ENCODE measurements around the gene GRID1.

DNA sequence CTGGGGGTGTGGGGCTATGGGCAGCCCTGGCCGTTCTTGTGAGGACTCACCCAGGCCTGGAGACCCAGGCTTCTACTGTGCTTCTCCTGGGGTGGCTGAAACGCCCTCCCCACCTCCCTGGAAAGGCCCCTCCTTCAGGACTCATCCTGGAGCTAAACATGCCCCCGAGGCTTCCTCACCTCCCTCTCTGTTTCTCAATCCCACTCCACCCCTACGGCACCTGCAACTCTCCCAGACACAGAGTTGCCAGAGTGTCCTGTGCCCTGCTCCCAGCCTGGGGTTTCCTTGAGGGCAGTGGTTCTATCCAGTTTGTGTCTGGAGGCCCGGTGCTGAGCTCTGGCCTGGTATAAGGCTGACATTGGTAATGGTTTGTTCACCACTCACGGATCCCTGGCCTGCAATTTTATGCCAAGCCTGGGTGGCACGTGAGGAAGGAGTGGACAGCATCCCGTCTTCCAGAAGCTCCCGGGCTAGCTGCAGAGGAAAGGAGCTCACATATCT, 68.0 kb downstream of the GRID1 start:
- TF ChIP-seq, protein P1, sequence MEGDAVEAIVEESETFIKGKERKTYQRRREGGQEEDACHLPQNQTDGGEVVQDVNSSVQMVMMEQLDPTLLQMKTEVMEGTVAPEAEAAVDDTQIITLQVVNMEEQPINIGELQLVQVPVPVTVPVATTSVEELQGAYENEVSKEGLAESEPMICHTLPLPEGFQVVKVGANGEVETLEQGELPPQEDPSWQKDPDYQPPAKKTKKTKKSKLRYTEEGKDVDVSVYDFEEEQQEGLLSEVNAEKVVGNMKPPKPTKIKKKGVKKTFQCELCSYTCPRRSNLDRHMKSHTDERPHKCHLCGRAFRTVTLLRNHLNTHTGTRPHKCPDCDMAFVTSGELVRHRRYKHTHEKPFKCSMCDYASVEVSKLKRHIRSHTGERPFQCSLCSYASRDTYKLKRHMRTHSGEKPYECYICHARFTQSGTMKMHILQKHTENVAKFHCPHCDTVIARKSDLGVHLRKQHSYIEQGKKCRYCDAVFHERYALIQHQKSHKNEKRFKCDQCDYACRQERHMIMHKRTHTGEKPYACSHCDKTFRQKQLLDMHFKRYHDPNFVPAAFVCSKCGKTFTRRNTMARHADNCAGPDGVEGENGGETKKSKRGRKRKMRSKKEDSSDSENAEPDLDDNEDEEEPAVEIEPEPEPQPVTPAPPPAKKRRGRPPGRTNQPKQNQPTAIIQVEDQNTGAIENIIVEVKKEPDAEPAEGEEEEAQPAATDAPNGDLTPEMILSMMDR (IDR thresholded peaks at IDR 0.05 in 2 of 3, conservative IDR thresholded peaks at IDR 0.05 in 1 of 3; ENCODE audit: borderline replicate concordance in 1 of 3, insufficient read depth in 1 of 3, low read depth in 2 of 3, low read length in 2 of 3): no peak
- TF ChIP-seq SP1 (IDR thresholded peaks at IDR 0.05; ENCODE audit: low read depth) (no peak), YY1 (IDR thresholded peaks at IDR 0.05; ENCODE audit: extremely low read depth, insufficient replicate concordance, low read depth, low read length) (no peak), SIN3A (IDR thresholded peaks at IDR 0.05; ENCODE audit: low read depth) (no peak), RAD21 (IDR thresholded peaks at IDR 0.05; ENCODE audit: low read depth) (no peak), EZH2phosphoT487 (IDR thresholded peaks at IDR 0.05; ENCODE audit: borderline replicate concordance) (no peak), POLR2AphosphoS5 (IDR thresholded peaks at IDR 0.05; ENCODE audit: low read depth, low read length) (no peak), JUND (IDR thresholded peaks at IDR 0.05) (no peak)

Data from HCT116 (cell line).